ENCODE measurements around the gene CAMKK1. TPM values are rescaled to one million over a fixed set of nuclear protein-coding genes. Genes with fewer than 3 reads are reported as not detected.
A peak's percentile ranks its signal among the peaks of the same experiment; 100 is the strongest.

CAMKK1 gene
- total and polyA plus RNA-seq, 9 of the 15 experiments (the other 6 are each of a cell fraction or from before 2014, with no cell fraction given): 0.34 to 7.5 (median 4.9) TPM

DNA sequence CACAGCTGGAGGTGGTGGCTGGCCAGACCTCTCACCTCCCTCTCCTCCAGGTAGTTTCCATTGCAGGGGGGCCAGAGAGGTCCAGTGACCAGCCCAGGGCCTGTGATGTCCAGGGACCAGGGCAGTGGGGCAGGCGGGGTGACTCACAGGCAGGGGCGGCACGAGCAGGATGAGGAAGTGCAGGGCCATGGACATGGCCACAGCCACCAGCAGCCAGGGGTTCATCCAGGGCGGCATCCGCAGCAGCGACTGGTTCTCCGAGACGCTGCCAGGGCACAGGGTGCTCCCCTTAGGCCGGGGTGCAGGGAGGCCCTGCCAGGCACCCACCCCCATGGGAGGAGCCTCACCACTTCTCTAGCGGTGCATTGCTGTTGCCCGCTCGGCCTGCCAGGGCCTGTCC, 36.3 kb upstream of the CAMKK1 start:
- Histone ChIP-seq H3K9me3 (replicated peaks; ENCODE audit: control insufficient read depth, insufficient read depth, low read depth, low read length) (no peaks in the 10 kb centered on the region), H3K79me2 (ENCODE audit: control insufficient read depth, insufficient read depth, low read length) (no peaks in the 10 kb centered on the region), H3K9me1 (ENCODE audit: control insufficient read depth, insufficient read depth, low read length) (no peaks in the 10 kb centered on the region), H2AFZ (ENCODE audit: low read depth, low read length) (no peak overlapping the region), H3K27me3 (ENCODE audit: control insufficient read depth in 2 of 2, insufficient read depth in 2 of 2, low read length in 2 of 2) (no peaks in the 10 kb centered on the region), H4K20me1 (replicated peaks; ENCODE audit: control insufficient read depth, insufficient read depth, low read length) (no peaks in the 10 kb centered on the region), H3K27ac (ENCODE audit: extremely low read depth, low read depth, low read length) (no peak overlapping the region), H3K4me2 (ENCODE audit: insufficient read depth, low read length) (no peak overlapping the region), H3K9ac (ENCODE audit: insufficient read depth in 1 of 2, low read depth in 2 of 2, low read length in 2 of 2) (peak overlapping the region in 1 of 2 experiments; percentile 4; a peak in 1 of 4 replicates), H3K4me1 (replicated peaks in 1 of 2; ENCODE audit: control insufficient read depth in 2 of 2, insufficient read depth in 2 of 2, low read length in 2 of 2) (peaks cover 2 to 24% of the 10 kb centered on the region in 2 experiments; a peak in 2 of 5 replicates), H3K36me3 (ENCODE audit: control insufficient read depth, insufficient read depth, low read length) (peaks cover 37% of the 10 kb centered on the region; the same call in 2 of the 3 replicates), H3K4me3 (no peak overlapping the region)
- 89% methylated on average over 9 of the region's 12 CpGs for WGBS (ENCODE audit: insufficient coverage, low coverage, missing lambda C conversion rate)
- CTCF ChIA-PET (ENCODE audit: low intra/inter-chr PET ratio): no interaction called here
- FAIRE-seq (no peak), ATAC-seq (no peak), DNase-seq (ENCODE audit: extremely low read depth in 1 of 4, low spot score in 3 of 4) (no peak)
- BruUV-seq (replicated peaks): no TSS peak
- in situ Hi-C loops (cut with MboI) (no loop called here), intact Hi-C loops (cut with micrococcal nuclease) (no loop called here)
- TF ChIP-seq RBM22 (IDR thresholded peaks at IDR 0.05; ENCODE audit: low read depth, low read length, poor library complexity, severe bottlenecking) (peak; percentile 51), POLR2G (IDR thresholded peaks at IDR 0.05; ENCODE audit: low read depth, low read length) (peak; percentile 62), NFXL1 (CRISPR knock-in tag; IDR thresholded peaks at IDR 0.05) (0 out of 2 replicates have a peak, but pooled peaks have one; percentile 41), ZNF830 (CRISPR knock-in tag; IDR thresholded peaks at IDR 0.05) (no peak)
- POLR2A ChIA-PET: interaction anchor here (0.8 kb wide), 1 partner anchor 9 kb away, joined by 4 read pairs; no protein-coding TSS in a partner anchor

DNA sequence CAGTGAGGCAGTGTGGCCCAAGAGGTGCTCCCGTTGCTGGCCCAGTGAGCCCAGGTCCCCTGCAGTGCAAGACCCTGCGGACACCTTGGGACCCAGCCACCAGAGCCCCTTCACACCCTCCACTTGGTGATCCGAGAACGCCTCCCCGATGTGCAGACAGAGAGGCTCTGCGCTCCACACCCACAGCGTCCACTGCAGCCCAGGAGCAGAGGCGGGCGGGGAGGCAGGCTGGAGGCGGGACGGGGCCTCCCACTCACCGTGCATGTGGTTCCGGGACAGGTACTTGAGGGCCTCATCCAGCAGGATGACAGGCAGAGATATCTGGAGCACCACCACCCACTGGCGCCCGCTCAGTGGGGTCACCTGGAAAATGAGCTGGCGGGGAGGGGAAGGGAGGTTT, 35.6 kb upstream of the CAMKK1 start:
- DNase-seq (ENCODE audit: extremely low read depth in 1 of 4, low spot score in 3 of 4): no peak
- ChIA-PET POLR2A (interaction anchor here (0.8 kb wide), 1 partner anchor 9 kb away, joined by 4 read pairs; no protein-coding TSS in a partner anchor), CTCF (ENCODE audit: low intra/inter-chr PET ratio) (no interaction called here)
- TF ChIP-seq HNRNPUL1 (IDR thresholded peaks at IDR 0.05; ENCODE audit: low read length): no peak
- TF ChIP-seq SIN3A (IDR thresholded peaks at IDR 0.05; ENCODE audit: borderline replicate concordance in 2 of 2, control insufficient read depth in 1 of 2, low read depth in 2 of 2, low read length in 2 of 2): no peak
- TF ChIP-seq HNRNPL (IDR thresholded peaks at IDR 0.05; ENCODE audit: low read depth, low read length): no peak
- TF ChIP-seq HDAC6 (IDR thresholded peaks at IDR 0.05; ENCODE audit: low read depth, low read length): no peak
- no peak for TF ChIP-seq MIER1 (IDR thresholded peaks at IDR 0.05; ENCODE audit: low read depth)
- no peak for TF ChIP-seq RCOR1 (IDR thresholded peaks at IDR 0.05; ENCODE audit: borderline replicate concordance in 1 of 2, low read depth in 2 of 2, low read length in 2 of 2)
- no peak for TF ChIP-seq TRIM24 (IDR thresholded peaks at IDR 0.05)
- no peak for TF ChIP-seq CREB1 (IDR thresholded peaks at IDR 0.05)
- TF ChIP-seq CREB1 (CRISPR knock-in tag; IDR thresholded peaks at IDR 0.05): no peak
- H3K9me1 ChIP-seq (ENCODE audit: control insufficient read depth, insufficient read depth, low read length): no peaks in the 10 kb centered on the region
- H3K27ac ChIP-seq (ENCODE audit: extremely low read depth, low read depth, low read length): no peak overlapping the region
- no peak overlapping the region for H3K9ac ChIP-seq (ENCODE audit: insufficient read depth in 1 of 2, low read depth in 2 of 2, low read length in 2 of 2)
- no peaks in the 10 kb centered on the region for H3K9me3 ChIP-seq (replicated peaks; ENCODE audit: control insufficient read depth, insufficient read depth, low read depth, low read length)
- 65% methylated on average over 5 of the region's 16 CpGs for WGBS (ENCODE audit: insufficient coverage, low coverage, missing lambda C conversion rate)
- intact Hi-C loops (cut with micrococcal nuclease): no loop called here
- no peak overlapping the region for H3K4me3 ChIP-seq
- ATAC-seq: no peak
- H3K4me1 ChIP-seq (replicated peaks in 1 of 2; ENCODE audit: control insufficient read depth in 2 of 2, insufficient read depth in 2 of 2, low read length in 2 of 2): peaks cover 2 to 24% of the 10 kb centered on the region in 2 experiments; a peak in 2 of 5 replicates
- no peak overlapping the region for H2AFZ ChIP-seq (ENCODE audit: low read depth, low read length)
- peaks cover 37% of the 10 kb centered on the region; the same call in 2 of the 3 replicates for H3K36me3 ChIP-seq (ENCODE audit: control insufficient read depth, insufficient read depth, low read length)
- FAIRE-seq: no peak
- in situ Hi-C loops (cut with MboI): no loop called here
- H3K27me3 ChIP-seq (ENCODE audit: control insufficient read depth in 2 of 2, insufficient read depth in 2 of 2, low read length in 2 of 2): no peaks in the 10 kb centered on the region
- BruUV-seq (replicated peaks): no TSS peak
- H4K20me1 ChIP-seq (replicated peaks; ENCODE audit: control insufficient read depth, insufficient read depth, low read length): no peaks in the 10 kb centered on the region
- no peaks in the 10 kb centered on the region for H3K79me2 ChIP-seq (ENCODE audit: control insufficient read depth, insufficient read depth, low read length)
- no peak overlapping the region for H3K4me2 ChIP-seq (ENCODE audit: insufficient read depth, low read length)
